ENCODE data around the gene MMS22L. TPM values are rescaled to one million over a fixed set of nuclear protein-coding genes. Genes with fewer than 3 reads are reported as not detected.

The MMS22L gene
- total RNA-seq, 1 experiment from 2014 or later = 52.8 TPM

DNA sequence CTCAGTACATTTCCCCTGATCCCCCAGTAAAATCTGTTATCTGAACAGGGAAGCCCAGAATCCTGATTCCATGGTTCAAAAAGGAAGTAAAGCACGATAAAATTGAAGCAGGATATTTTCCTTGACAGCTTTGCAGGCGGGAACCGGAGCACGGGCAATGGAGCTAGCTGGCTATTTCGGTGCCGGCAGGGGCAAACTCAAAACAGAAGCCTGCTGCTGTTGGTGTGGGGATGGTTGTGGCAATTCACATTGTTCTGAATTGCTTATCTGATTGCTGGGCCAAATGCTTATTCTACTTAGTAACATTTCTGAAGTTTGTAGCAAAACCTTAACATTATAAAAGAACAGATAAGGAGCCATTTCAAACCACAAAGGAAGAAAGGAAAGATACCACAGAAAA, 172.4 kb downstream of the MMS22L start:
- Mint-ChIP-seq H3K9me3 (peaks cover 6 to 7% of the 10 kb centered on the region in 2 experiments; a peak in 3 of 5 replicates), H3K4me1 (peaks cover 10 to 13% of the 10 kb centered on the region in 2 experiments; a peak in 3 of 4 replicates), H3K4me3 (no peak overlapping the region), H3K36me3 (ENCODE audit: insufficient read depth in 1 of 3, low read depth in 3 of 3) (peaks cover 0 to 9% (median 2%) of the 10 kb centered on the region in 3 experiments; a peak in 3 of 7 replicates), H3K27ac (no peak overlapping the region), H3K27me3 (ENCODE audit: low read depth) (no peaks in the 10 kb centered on the region; the same call in 1 of the 2 replicates)
- no peak overlapping the region for H3K27ac ChIP-seq (ENCODE audit: insufficient read length, low read depth, low read length)
- no peak overlapping the region for H4K5ac ChIP-seq (ENCODE audit: insufficient read length, low read depth, low read length)
- no peak overlapping the region for H3K23ac ChIP-seq (ENCODE audit: insufficient read length, low read depth, low read length)
- no peak overlapping the region for H3K56ac ChIP-seq (ENCODE audit: insufficient read length, low read depth, low read length)
- WGBS (ENCODE audit: extremely low coverage, insufficient read length, low lambda C conversion rate) = no CpG with 5 or more reads among the region's 6 CpGs
- no peaks in the 10 kb centered on the region for H3K79me1 ChIP-seq (ENCODE audit: insufficient read depth, low read depth, low read length, poor library complexity, severe bottlenecking)
- no peaks in the 10 kb centered on the region for H3K4me1 ChIP-seq (ENCODE audit: insufficient read depth, low read length)
- no peaks in the 10 kb centered on the region for H3K9me3 ChIP-seq (ENCODE audit: control insufficient read depth, low read depth, low read length)
- no peak overlapping the region for H2BK5ac ChIP-seq (ENCODE audit: insufficient read length, low read length)
- H3K9ac ChIP-seq (ENCODE audit: extremely low read depth, insufficient read length, low read length) = no peak overlapping the region
- DNase-seq = no peak
- H2BK120ac ChIP-seq (ENCODE audit: low read depth, low read length, poor library complexity, severe bottlenecking) = no peak overlapping the region
- H2BK15ac ChIP-seq (ENCODE audit: low read depth, low read length) = no peak overlapping the region
- H4K91ac ChIP-seq (ENCODE audit: insufficient read length, low read depth, low read length) = no peak overlapping the region
- H3K4me2 ChIP-seq (ENCODE audit: insufficient read depth, insufficient read length, low read length) = no peak overlapping the region
- no peak overlapping the region for H3T11ph ChIP-seq (ENCODE audit: low read length)
- TF ChIP-seq, protein P1, sequence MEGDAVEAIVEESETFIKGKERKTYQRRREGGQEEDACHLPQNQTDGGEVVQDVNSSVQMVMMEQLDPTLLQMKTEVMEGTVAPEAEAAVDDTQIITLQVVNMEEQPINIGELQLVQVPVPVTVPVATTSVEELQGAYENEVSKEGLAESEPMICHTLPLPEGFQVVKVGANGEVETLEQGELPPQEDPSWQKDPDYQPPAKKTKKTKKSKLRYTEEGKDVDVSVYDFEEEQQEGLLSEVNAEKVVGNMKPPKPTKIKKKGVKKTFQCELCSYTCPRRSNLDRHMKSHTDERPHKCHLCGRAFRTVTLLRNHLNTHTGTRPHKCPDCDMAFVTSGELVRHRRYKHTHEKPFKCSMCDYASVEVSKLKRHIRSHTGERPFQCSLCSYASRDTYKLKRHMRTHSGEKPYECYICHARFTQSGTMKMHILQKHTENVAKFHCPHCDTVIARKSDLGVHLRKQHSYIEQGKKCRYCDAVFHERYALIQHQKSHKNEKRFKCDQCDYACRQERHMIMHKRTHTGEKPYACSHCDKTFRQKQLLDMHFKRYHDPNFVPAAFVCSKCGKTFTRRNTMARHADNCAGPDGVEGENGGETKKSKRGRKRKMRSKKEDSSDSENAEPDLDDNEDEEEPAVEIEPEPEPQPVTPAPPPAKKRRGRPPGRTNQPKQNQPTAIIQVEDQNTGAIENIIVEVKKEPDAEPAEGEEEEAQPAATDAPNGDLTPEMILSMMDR (conservative IDR thresholded peaks at IDR 0.05) = no peak
- H4K20me1 ChIP-seq (ENCODE audit: control insufficient read depth, insufficient read depth, insufficient read length) = no peaks in the 10 kb centered on the region
- no peaks in the 10 kb centered on the region for H3K23me2 ChIP-seq (ENCODE audit: insufficient read length, low read depth, low read length, poor library complexity, severe bottlenecking)
- H3K18ac ChIP-seq (ENCODE audit: insufficient read length, low read depth, low read length) = no peak overlapping the region
- no peak overlapping the region for H2BK20ac ChIP-seq (ENCODE audit: low read depth, low read length, poor library complexity, severe bottlenecking)
- H4K8ac ChIP-seq (replicated peaks; ENCODE audit: insufficient read length, low read depth, low read length) = no peak overlapping the region
- no peak overlapping the region for H2AK5ac ChIP-seq (ENCODE audit: insufficient read length, low read length)
- no peaks in the 10 kb centered on the region for H3K27me3 ChIP-seq (ENCODE audit: insufficient read depth, low read length)
- no peaks in the 10 kb centered on the region for H3K79me2 ChIP-seq (ENCODE audit: insufficient read depth, low read length)
- H3K4ac ChIP-seq (ENCODE audit: low read depth, low read length) = no peak overlapping the region
- no peak overlapping the region for H2BK12ac ChIP-seq (ENCODE audit: insufficient read length, low read depth, low read length)
- no peak overlapping the region for H3K14ac ChIP-seq (ENCODE audit: insufficient read depth, low read length)
- H2AFZ ChIP-seq (ENCODE audit: low read length) = no peak overlapping the region

Data from H9 (cell line).